ENCODE measurements around the gene TP53I13.

Gene TP53I13

DNA sequence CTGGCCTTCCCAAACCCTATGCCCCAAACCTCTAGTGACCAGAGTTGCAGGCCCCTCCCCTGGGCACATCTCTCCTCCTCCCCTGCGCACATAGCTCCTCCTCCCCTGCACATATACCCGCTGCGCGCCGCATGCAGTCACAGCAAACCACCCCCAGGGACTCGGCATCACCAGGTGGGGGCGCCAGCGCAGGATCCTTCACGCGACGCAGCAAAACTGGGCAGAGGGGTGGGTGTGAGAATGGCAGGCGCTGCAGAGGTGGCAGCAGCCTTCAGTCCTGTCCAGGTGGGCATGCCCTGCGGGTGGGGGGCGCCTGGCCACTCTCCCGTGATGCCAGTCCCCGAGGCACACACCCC is 48.6 kb downstream of the TP53I13 start:
- peak; percentile 88 for DNase-seq

GRCh38 chr17:29617481-29618271 is 49.2 kb downstream of the TP53I13 start:
- DNase-seq: peak; percentile 92

GRCh38 chr17:29618272-29619065 is 50.0 kb downstream of the TP53I13 start:
- no peak for DNase-seq

GRCh38 chr17:29619251-29619650 is 50.8 kb downstream of the TP53I13 start:
- DNase-seq: no peak

GRCh38 chr17:29620271-29620670 is 51.8 kb downstream of the TP53I13 start:
- DNase-seq: no peak

DNA sequence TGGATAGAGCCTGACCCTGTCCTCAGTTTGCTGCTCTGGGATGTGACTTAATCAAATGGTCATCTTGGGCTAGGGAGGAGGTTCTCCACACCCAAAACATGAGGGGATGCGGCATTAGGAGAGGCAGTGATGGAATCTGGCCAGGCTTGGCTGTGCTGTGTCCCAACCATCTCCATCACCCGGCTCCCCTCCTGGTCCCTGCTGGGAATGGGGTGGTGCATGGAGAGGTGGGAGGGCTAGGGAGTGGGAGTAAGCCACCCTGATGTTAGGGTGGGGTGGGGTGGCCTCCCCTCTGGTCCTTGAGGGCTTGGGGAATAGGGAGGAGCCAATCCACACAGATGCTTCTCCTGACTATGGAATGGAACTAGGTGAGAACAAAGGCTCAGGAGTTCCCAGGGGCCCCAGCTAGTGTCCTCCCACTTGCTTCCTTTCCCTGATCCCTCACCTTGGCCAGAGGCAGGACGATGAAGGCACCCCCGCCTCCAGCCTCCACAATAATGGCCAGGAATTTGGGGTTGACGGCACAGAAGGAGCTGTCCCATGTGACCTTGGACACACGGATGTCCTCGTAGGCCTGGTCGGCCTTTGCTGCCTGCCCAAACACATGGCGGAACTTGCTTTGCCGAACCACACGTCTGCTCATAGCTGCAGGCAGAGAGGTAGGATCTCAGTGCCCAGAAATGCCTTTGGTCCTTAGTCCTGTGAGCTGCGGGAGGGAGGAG is 52.4 kb downstream of the TP53I13 start:
- DNase-seq: no peak

GRCh38 chr17:29621751-29622194 is 53.3 kb downstream of the TP53I13 start:
- no peak for DNase-seq

All from activated CD8-positive, alpha-beta memory T cell treated with anti-CD3 and anti-CD28 coated beads, Interleukin-2, amount 50 U/mL, for 4 hours (primary cell).